GM12878 (cell line): ENCODE data around the gene TBC1D8. TPM values are rescaled to one million over a fixed set of nuclear protein-coding genes. Genes with fewer than 3 reads are reported as not detected.

Experiments
- ATAC-seq: fragments of 200-7000 bp; cut with Tn5 transposase; 3 replicates; pipeline ENCODE4 v1.9.1; 2020; ENCODE audit warnings: mild to moderate bottlenecking, moderate library complexity
- BruUV-seq: library from RNA; stranded (reverse); fragments of 400-500 nt; replicated peaks from 2 replicates; lab custom pipeline; 2021; lab: Mats Ljungman, UMichigan
- CTCF ChIA-PET: fragments of 300-600 bp; sonication (Branson Sonifier 250); formaldehyde crosslinking; extraction: SDS; loops from one replicate; lab custom pipeline; 2021; ENCODE audit warnings: inconsistent platforms; lab: Yijun Ruan, JAX
- POLR2A ChIA-PET: fragments of 350-600 bp; formaldehyde crosslinking; extraction: SDS; loops from one replicate; lab custom pipeline; 2021; ENCODE audit warnings: inconsistent platforms; lab: Charles Lee
- RAD21 ChIA-PET: fragments of 300-600 bp; sonication (Branson Sonifier 250); formaldehyde crosslinking; loops from one replicate; lab custom pipeline; 2023; ENCODE audit warnings: antibody characterized with exemption; ENCODE audit not compliant: unreplicated experiment; lab: Charles Lee
- SMC1A ChIA-PET: fragments of 300-600 bp; sonication (Branson Sonifier 250); formaldehyde crosslinking; loops from one replicate; lab custom pipeline; 2023; ENCODE audit not compliant: unreplicated experiment, uncharacterized antibody; lab: Charles Lee
- DNase-seq: peaks from one replicate; pipeline ENCODE4 v3.0.0-alpha.2; 2011; ENCODE audit warnings: low read depth, low spot score
- FAIRE-seq: peaks from 3 replicates; lab custom pipeline; 2011; peaks lifted over from hg19 to GRCh38; lab: Jason Lieb, UNC
- H2AFZ ChIP-seq: 2 replicates; pipeline ENCODE4 v1.6.0; 2011; ENCODE audit warnings: low read depth, low read length, control low read depth; ENCODE audit not compliant: control insufficient read depth
- H3K27ac ChIP-seq: 2 replicates; pipeline ENCODE4 v1.5.1; 2011; ENCODE audit warnings: control low read depth; ENCODE audit not compliant: control insufficient read depth, insufficient read depth
- H3K27me3 ChIP-seq, 2 experiments: replicated peaks in 1 of 2; 2 replicates each; pipeline versions ENCODE4 v1.6.0 to v1.6.1; 2011; ENCODE audit warnings: low read length in 1 of 2; ENCODE audit not compliant: control insufficient read depth in 2 of 2, insufficient read depth in 2 of 2
- H3K36me3 ChIP-seq, 2 experiments: 2 replicates each; pipeline ENCODE4 v1.5.1; 2011; ENCODE audit warnings: low read length in 1 of 2; ENCODE audit not compliant: control insufficient read depth in 2 of 2, insufficient read depth in 2 of 2
- H3K4me1 ChIP-seq: 2 replicates; pipeline ENCODE4 v1.6.1; 2011; ENCODE audit warnings: mild to moderate bottlenecking, low read length, moderate library complexity, mixed read lengths; ENCODE audit not compliant: control insufficient read depth, insufficient read depth
- H3K4me2 ChIP-seq: 2 replicates; pipeline ENCODE4 v1.6.0; 2011; ENCODE audit warnings: control low read depth; ENCODE audit not compliant: control insufficient read depth, insufficient read depth
- H3K4me3 ChIP-seq: fragments of 200-600 bp; sonication (generic); 2 replicates; pipeline ENCODE4 v1.5.1; 2016
- H3K79me2 ChIP-seq: 2 replicates; pipeline ENCODE4 v1.6.0; 2011; ENCODE audit warnings: low read length; ENCODE audit not compliant: control insufficient read depth, insufficient read depth
- H3K9ac ChIP-seq: 2 replicates; pipeline ENCODE4 v1.8.0; 2011; ENCODE audit warnings: low read length, control low read depth, mixed read lengths; ENCODE audit not compliant: control insufficient read depth, insufficient read depth
- H3K9me3 ChIP-seq: replicated peaks from 3 replicates; pipeline ENCODE4 v1.5.1; 2011; ENCODE audit warnings: mild to moderate bottlenecking, low read length; ENCODE audit not compliant: control insufficient read depth, insufficient read depth
- H4K20me1 ChIP-seq: 2 replicates; pipeline ENCODE4 v1.6.0; 2011; ENCODE audit not compliant: control insufficient read depth, insufficient read depth
- ATF2 ChIP-seq: IDR thresholded peaks from 2 replicates; pipeline ENCODE4 v1.6.1; 2012; ENCODE audit warnings: low read length, inconsistent platforms
- CBX3 ChIP-seq: fragments of 200-600 bp; sonication (generic); IDR thresholded peaks from 2 replicates; pipeline ENCODE4 v1.6.1; 2016; ENCODE audit warnings: low read depth, borderline replicate concordance
- CHD1 ChIP-seq: IDR thresholded peaks from 2 replicates; pipeline ENCODE4 v1.6.1; 2012; ENCODE audit warnings: low read depth, low read length, improper control_type of control experiment
- HCFC1 ChIP-seq: fragments of 150-350 bp; IDR thresholded peaks from 2 replicates; pipeline ENCODE4 v1.6.1; 2014; ENCODE audit warnings: low read length
- JUND ChIP-seq: IDR thresholded peaks from 2 replicates; pipeline ENCODE4 v1.6.1; 2012; ENCODE audit warnings: low read depth, mild to moderate bottlenecking, low read length, improper control_type of control experiment, moderate library complexity
- NFIC ChIP-seq: IDR thresholded peaks from 2 replicates; pipeline ENCODE4 v1.6.1; 2012; ENCODE audit warnings: low read depth, mild to moderate bottlenecking, inconsistent platforms, low read length, moderate library complexity
- NKRF ChIP-seq: fragments of 450-650 bp; conservative IDR thresholded peaks from 2 replicates; pipeline ENCODE4 v1.6.1; 2017; ENCODE audit warnings: mild to moderate bottlenecking, moderate library complexity
- POLR2A ChIP-seq: IDR thresholded peaks from 2 replicates; pipeline ENCODE4 v1.6.1; 2011; ENCODE audit warnings: low read depth, mild to moderate bottlenecking, low read length
- PRDM15 ChIP-seq: fragments of 450-650 bp; formaldehyde crosslinking; IDR thresholded peaks from 2 replicates; pipeline ENCODE4 v1.4.0; 2020; ENCODE audit warnings: mild to moderate bottlenecking, moderate library complexity
- SIX5 ChIP-seq: IDR thresholded peaks from 2 replicates; pipeline ENCODE4 v1.6.1; 2011; ENCODE audit warnings: mild to moderate bottlenecking, low read depth, low read length, moderate library complexity; ENCODE audit not compliant: severe bottlenecking
- SKIL ChIP-seq: fragments of 450-650 bp; IDR thresholded peaks from 2 replicates; pipeline ENCODE4 v1.6.1; 2017; ENCODE audit warnings: mild to moderate bottlenecking, low read depth, inconsistent platforms; ENCODE audit not compliant: poor library complexity, severe bottlenecking
- SMAD5 ChIP-seq: IDR thresholded peaks from 2 replicates; pipeline ENCODE4 v1.6.1; 2016; ENCODE audit warnings: antibody characterized with exemption, low read depth
- SREBF2 ChIP-seq: IDR thresholded peaks from 2 replicates; pipeline ENCODE4 v1.6.1; 2012; ENCODE audit warnings: mild to moderate bottlenecking, low read length
- ZNF217 ChIP-seq: fragments of 450-650 bp; IDR thresholded peaks from 2 replicates; pipeline ENCODE4 v1.6.1; 2017; ENCODE audit warnings: antibody characterized with exemption, mild to moderate bottlenecking
- WGBS: methylation state at CpG from one replicate; pipeline ENCODE4 v1.1.6; 2016; ENCODE audit warnings: low lambda C conversion rate; ENCODE audit not compliant: insufficient replicate concordance, insufficient coverage; ENCODE audit errors: missing lambda C conversion rate; 5-methylcytosine and 5-hydroxymethylcytosine counted together
- in situ Hi-C: fragments of 300-500 bp; cut with MboI; formaldehyde crosslinking; loops from 9 replicates; pipeline ENCODE4 v1.14.3; 2018; ENCODE audit warnings: mixed read lengths
- intact Hi-C: fragments of 100-400 bp; cut with micrococcal nuclease; formaldehyde crosslinking; loops from one replicate; pipeline ENCODE4 v1.14.2; 2022; ENCODE audit not compliant: unreplicated experiment
- polyA plus RNA-seq, 11 experiments: library from polyadenylated mRNA; depleted of rRNA in 4 of 11; unstranded in 6 of 11; stranded (reverse) in 5 of 11; fragments of >200 nt; fragmentation: Nextera tagmentation in 4 of 11; fragmentation: Illumina TruSeq in 1 of 11; extraction: Ambion mirVana in 4 of 11; extraction: Trizol in 1 of 11; gene quantifications; 1 replicate in 1 of 11; 2 replicates in 10 of 11; pipeline versions ENCODE4 v1.2.1 to v1.2.3, GENCODE V29; 2011 to 2016; ENCODE audit warnings: inconsistent platforms in 2 of 11, missing spikeins in 2 of 11, low read depth in 1 of 11
- total RNA-seq, 4 experiments: library from RNA; depleted of rRNA in 3 of 4; stranded (reverse); fragments of >200 nt in 3 of 4; fragmentation: Illumina TruSeq in 1 of 4; extraction: Trizol in 1 of 4; gene quantifications; 2 replicates each; pipeline versions ENCODE4 v1.2.1 to v1.2.3, GENCODE V29; 2013 to 2021

The TBC1D8 gene
- total and polyA plus RNA-seq, 10 of the 15 experiments (the other 5 are each of a cell fraction or from before 2014, with no cell fraction given): 0.80 to 4.9 (median 4.4) TPM

GRCh38 chr2:101197215-101197745, 46.1 kb upstream of the TBC1D8 start:
- Histone ChIP-seq H3K36me3 (no peaks in the 10 kb centered on the region), H3K4me1 (no peaks in the 10 kb centered on the region), H3K4me2 (no peak overlapping the region), H3K4me3 (no peak overlapping the region), H4K20me1 (no peaks in the 10 kb centered on the region), H3K27me3 (no peaks in the 10 kb centered on the region), H3K27ac (no peak overlapping the region), H3K79me2 (no peaks in the 10 kb centered on the region), H3K9me3 (no peaks in the 10 kb centered on the region), H3K9ac (no peak overlapping the region), H2AFZ (no peak overlapping the region)
- RAD21 ChIA-PET: no interaction called here
- no peak for TF ChIP-seq SMAD5
- no peak for TF ChIP-seq CHD1
- TF ChIP-seq POLR2A: no peak
- TF ChIP-seq SIX5: no peak
- TF ChIP-seq NKRF: no peak
- no peak for TF ChIP-seq ZNF217
- no peak for TF ChIP-seq JUND
- TF ChIP-seq SKIL: no peak
- TF ChIP-seq SREBF2: no peak
- TF ChIP-seq HCFC1: no peak
- TF ChIP-seq NFIC: no peak
- no peak for TF ChIP-seq ATF2
- TF ChIP-seq PRDM15 (CRISPR knock-in tag): no peak
- TF ChIP-seq CBX3: no peak
- POLR2A ChIA-PET: no interaction called here
- CTCF ChIA-PET: interaction anchor here (2.1 kb wide), 1 partner anchor 8 kb away, joined by 6 read pairs; no protein-coding TSS in a partner anchor
- in situ Hi-C loops: no loop called here
- 0% methylated on average over 1 of the region's 1 CpG for WGBS
- DNase-seq: no peak
- FAIRE-seq: no peak
- intact Hi-C loops: no loop called here
- SMC1A ChIA-PET: interaction anchor here (2.0 kb wide), 1 partner anchor 9 kb away, joined by 4 read pairs; no protein-coding TSS in a partner anchor
- no TSS peak for BruUV-seq
- no peak for ATAC-seq
